Calu3 (cell line): ENCODE data around the gene NAV1. TPM values are rescaled to one million over a fixed set of nuclear protein-coding genes. Genes with fewer than 3 reads are reported as not detected.

Source experiments
- BruUV-seq: library from RNA; stranded (reverse); fragments of 400-500 nt; replicated peaks from 2 replicates; lab custom pipeline; 2021; lab: Mats Ljungman, UMichigan
- CTCF ChIA-PET: fragments of 300-600 bp; sonication (Branson Sonifier 250); formaldehyde crosslinking; loops from one replicate; lab custom pipeline; 2022; ENCODE audit warnings: antibody characterized with exemption; lab: Charles Lee
- DNase-seq: peaks from one replicate; pipeline ENCODE4 v3.0.0; 2022
- H3K27ac Mint-ChIP-seq: one replicate; pipeline ENCODE4 v1.8.0; 2022; ENCODE audit warnings: mixed read lengths; ENCODE audit not compliant: unreplicated experiment
- H3K27me3 Mint-ChIP-seq: one replicate; pipeline ENCODE4 v1.8.0; 2022; ENCODE audit warnings: mixed read lengths; ENCODE audit not compliant: unreplicated experiment
- H3K36me3 Mint-ChIP-seq: one replicate; pipeline ENCODE4 v1.8.0; 2022; ENCODE audit warnings: mild to moderate bottlenecking, moderate library complexity, mixed read lengths; ENCODE audit not compliant: insufficient read depth, unreplicated experiment
- H3K4me1 Mint-ChIP-seq: one replicate; pipeline ENCODE4 v1.8.0; 2022; ENCODE audit warnings: mild to moderate bottlenecking, low read depth, mixed read lengths; ENCODE audit not compliant: unreplicated experiment
- H3K4me3 Mint-ChIP-seq: one replicate; pipeline ENCODE4 v1.8.0; 2022; ENCODE audit warnings: mild to moderate bottlenecking, low read depth, moderate library complexity, mixed read lengths; ENCODE audit not compliant: unreplicated experiment
- H3K9me3 Mint-ChIP-seq: one replicate; pipeline ENCODE4 v1.8.0; 2022; ENCODE audit warnings: low read depth, mixed read lengths; ENCODE audit not compliant: unreplicated experiment
- intact Hi-C: fragments of 100-400 bp; cut with micrococcal nuclease; formaldehyde crosslinking; loops from one replicate; pipeline ENCODE4 v1.10.0; 2022; ENCODE audit not compliant: unreplicated experiment
- total RNA-seq: library from RNA; stranded (reverse); gene quantifications from 2 replicates; pipeline ENCODE4 v1.2.3, GENCODE V29; 2022
- TF ChIP-seq, protein P1 (sequence below): fragments of 200-600 bp; IDR thresholded peaks from one replicate; pipeline ENCODE4 v1.8.0; 2022; ENCODE audit warnings: antibody characterized with exemption; ENCODE audit not compliant: unreplicated experiment

Gene NAV1
- total RNA-seq, 1 experiment from 2014 or later, result 24.8 TPM

DNA sequence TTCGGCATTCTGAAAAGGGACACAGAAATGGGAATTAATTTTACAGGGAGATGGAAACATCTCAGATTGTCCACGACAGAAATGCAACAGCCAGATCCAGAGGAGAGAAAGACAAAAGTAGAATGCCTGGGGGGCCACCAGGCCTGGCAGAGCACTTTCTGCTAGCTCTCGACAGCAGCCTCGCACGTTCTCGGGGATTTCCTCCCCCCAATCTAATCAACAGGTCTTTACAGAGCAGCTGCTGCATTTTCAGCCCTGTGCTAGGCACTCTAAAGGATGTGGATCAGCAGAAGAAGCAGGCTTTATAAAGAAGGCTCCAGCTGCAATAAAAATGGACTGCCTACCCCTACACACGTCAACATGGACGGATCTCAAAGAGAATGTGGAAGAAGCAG is 42.6 kb upstream of the NAV1 start:
- intact Hi-C loops, result no loop called here

DNA sequence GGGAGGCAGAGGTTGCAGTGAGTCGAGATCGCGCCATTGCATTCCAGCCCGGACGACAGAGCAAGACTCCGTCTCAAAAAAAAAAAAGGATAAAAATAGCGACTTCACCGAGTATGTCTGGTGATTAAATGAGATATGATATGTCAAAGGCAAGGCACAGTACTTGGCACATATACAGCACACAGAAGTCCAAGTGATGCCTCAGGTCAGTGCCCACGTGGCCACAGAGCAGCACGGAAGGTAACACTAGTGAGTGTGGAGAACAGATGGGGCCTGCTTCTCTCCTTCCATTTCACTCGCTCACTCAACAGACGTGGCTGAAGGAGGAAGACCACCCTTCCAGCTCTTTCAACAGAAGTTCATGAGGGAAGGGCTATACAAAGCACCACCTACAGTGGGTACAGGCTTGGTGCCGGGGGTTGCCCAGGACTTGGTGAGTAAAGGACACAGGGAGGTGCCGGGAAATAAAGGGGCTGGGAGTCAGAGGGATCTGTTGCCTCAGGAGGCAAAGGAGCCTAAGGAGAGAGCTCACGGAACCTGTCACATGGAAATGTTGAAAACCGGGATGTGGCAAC is 40.9 kb upstream of the NAV1 start:
- H3K27me3 Mint-ChIP-seq, result no peaks in the 10 kb centered on the region
- CTCF ChIA-PET, result interaction anchor here (0.9 kb wide), 1 partner anchor 16 kb away, joined by 3 read pairs; no protein-coding TSS in a partner anchor
- DNase-seq, result no peak
- no peak overlapping the region for H3K4me3 Mint-ChIP-seq
- H3K9me3 Mint-ChIP-seq, result no peaks in the 10 kb centered on the region
- TF ChIP-seq, protein P1, sequence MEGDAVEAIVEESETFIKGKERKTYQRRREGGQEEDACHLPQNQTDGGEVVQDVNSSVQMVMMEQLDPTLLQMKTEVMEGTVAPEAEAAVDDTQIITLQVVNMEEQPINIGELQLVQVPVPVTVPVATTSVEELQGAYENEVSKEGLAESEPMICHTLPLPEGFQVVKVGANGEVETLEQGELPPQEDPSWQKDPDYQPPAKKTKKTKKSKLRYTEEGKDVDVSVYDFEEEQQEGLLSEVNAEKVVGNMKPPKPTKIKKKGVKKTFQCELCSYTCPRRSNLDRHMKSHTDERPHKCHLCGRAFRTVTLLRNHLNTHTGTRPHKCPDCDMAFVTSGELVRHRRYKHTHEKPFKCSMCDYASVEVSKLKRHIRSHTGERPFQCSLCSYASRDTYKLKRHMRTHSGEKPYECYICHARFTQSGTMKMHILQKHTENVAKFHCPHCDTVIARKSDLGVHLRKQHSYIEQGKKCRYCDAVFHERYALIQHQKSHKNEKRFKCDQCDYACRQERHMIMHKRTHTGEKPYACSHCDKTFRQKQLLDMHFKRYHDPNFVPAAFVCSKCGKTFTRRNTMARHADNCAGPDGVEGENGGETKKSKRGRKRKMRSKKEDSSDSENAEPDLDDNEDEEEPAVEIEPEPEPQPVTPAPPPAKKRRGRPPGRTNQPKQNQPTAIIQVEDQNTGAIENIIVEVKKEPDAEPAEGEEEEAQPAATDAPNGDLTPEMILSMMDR, result no peak
- intact Hi-C loops, result no loop called here
- H3K36me3 Mint-ChIP-seq, result peaks cover 15% of the 10 kb centered on the region
- H3K27ac Mint-ChIP-seq, result no peak overlapping the region
- BruUV-seq, result no TSS peak
- H3K4me1 Mint-ChIP-seq, result peaks cover 14% of the 10 kb centered on the region

More for the DNA sequence above, 42.6 kb upstream of the NAV1 start:
- TF ChIP-seq, protein P1, result no peak
- H3K27ac Mint-ChIP-seq, result no peak overlapping the region
- H3K36me3 Mint-ChIP-seq, result peaks cover 10% of the 10 kb centered on the region
- H3K9me3 Mint-ChIP-seq, result no peaks in the 10 kb centered on the region
- no peak for DNase-seq
- H3K4me3 Mint-ChIP-seq, result no peak overlapping the region
- no peaks in the 10 kb centered on the region for H3K4me1 Mint-ChIP-seq
- BruUV-seq, result no TSS peak
- CTCF ChIA-PET, result interaction anchor here (0.6 to 0.9 kb wide), 3 partner anchors 15 to 128 kb away, joined by 3 to 4 read pairs (median 3); no protein-coding TSS in a partner anchor
- H3K27me3 Mint-ChIP-seq, result no peaks in the 10 kb centered on the region

DNA sequence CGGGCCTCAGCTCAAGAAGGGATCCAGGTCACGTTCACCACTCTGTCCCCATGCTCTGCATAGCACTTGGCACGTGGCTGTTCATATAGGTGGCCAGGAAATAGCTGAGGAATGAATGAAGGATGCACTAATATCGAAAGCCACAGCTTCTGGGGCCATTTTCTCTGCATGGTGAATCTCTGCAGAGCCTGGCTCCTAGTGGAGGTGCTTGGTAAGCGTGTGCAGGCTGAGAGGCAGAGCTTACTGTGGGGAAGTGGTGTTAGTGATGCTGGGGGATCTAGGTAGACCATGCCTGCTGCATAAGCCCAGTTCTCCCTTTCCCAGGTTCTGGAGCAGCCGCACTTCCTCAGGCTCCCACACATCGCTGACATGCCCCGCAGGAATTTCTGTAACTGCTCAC is 40.3 kb upstream of the NAV1 start:
- Mint-ChIP-seq H3K4me1 (peaks cover 20% of the 10 kb centered on the region), H3K36me3 (peaks cover 21% of the 10 kb centered on the region), H3K4me3 (no peak overlapping the region), H3K27ac (no peak overlapping the region), H3K9me3 (no peaks in the 10 kb centered on the region), H3K27me3 (no peaks in the 10 kb centered on the region)
- TF ChIP-seq, protein P1, result no peak
- CTCF ChIA-PET, result interaction anchor here (0.9 kb wide), 1 partner anchor 17 kb away, joined by 3 read pairs; no protein-coding TSS in a partner anchor
- BruUV-seq, result no TSS peak
- intact Hi-C loops, result no loop called here
- no peak for DNase-seq

DNA sequence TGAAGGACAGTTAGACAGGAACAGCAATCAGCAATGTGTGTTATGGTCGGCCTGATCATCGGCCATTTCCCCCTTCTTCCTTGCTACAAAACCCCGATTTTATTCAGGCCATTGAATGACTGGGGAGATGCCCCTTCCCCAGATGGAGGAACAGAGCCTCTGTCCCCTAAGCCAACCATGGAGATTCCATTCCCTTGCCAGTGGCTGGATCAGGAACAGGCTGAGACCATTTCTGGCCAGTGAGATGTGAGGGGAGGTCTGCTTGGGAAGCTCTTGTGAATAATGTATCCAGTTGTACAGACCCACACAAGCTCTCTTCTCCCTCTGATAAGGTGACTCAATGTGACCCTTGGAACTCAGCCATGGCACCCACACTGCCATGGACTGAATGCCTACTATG is 39.7 kb upstream of the NAV1 start:
- intact Hi-C loops, result no loop called here
- CTCF ChIA-PET, result interaction anchor here (0.9 kb wide), 1 partner anchor 17 kb away, joined by 3 read pairs; no protein-coding TSS in a partner anchor
- no peak for DNase-seq
- TF ChIP-seq, protein P1, result no peak
- no peak overlapping the region for H3K27ac Mint-ChIP-seq
- no peaks in the 10 kb centered on the region for H3K27me3 Mint-ChIP-seq
- peaks cover 24% of the 10 kb centered on the region for H3K36me3 Mint-ChIP-seq
- no peak overlapping the region for H3K4me3 Mint-ChIP-seq
- peaks cover 26% of the 10 kb centered on the region for H3K4me1 Mint-ChIP-seq
- no TSS peak for BruUV-seq
- no peaks in the 10 kb centered on the region for H3K9me3 Mint-ChIP-seq
